ENCODE results near the gene AZGP1.

GRCh38 chr7:99929730-99930053, 46.1 kb downstream of the AZGP1 start:
- TF ChIP-seq EZH2 (IDR thresholded peaks at IDR 0.05; ENCODE audit: borderline replicate concordance, low read depth, low read length, poor library complexity, severe bottlenecking) (no peak), CTCF (conservative IDR thresholded peaks at IDR 0.05; ENCODE audit: low read depth, low read length) (no peak)

Measured in A673 (cell line).